ENCODE measurements around the gene NPLOC4. TPM values are rescaled to one million over a fixed set of nuclear protein-coding genes. Genes with fewer than 3 reads are reported as not detected.

NPLOC4 gene
- total RNA-seq, 2 donors from 2014 or later = 69.3 to 70.4 TPM

DNA sequence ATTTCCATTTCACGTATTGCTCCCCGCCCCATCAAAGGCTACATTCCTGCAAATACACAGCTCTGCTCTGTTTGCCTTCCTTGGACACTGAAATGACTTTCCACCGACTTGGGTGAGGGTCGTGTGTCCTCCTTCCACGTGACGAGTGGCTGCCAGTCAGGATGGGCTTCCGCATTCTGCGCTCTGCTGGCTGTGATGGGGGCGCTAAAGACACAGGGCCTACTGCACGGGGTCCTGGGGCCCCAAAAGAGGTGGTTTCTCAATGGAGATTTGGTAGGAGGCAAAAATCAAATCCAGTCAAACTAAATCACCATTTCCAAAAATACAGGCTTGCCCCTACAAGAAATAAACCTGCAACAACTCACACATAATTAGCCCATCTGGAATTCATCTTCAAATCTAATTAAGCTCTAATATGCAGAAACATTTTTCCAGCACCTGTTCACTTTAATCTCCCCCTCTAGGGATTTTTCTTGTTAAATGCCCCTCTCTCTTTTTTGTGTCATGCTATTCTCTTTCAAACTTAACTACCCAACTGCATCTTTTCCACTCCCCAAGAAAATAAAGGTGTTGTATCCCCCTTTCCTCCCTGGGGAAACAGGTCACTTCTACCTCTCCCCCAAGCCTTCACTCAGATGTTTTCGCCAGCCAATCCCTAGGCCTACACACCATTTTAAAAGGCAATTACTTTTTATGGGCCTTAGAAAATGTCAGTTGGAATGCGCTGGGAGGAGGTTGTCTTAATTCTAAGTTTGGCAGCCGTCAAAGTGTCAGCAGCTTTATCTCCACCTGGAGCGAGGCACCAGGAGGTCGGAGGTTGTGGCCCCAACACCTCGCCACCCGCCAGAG is 62.9 kb downstream of the NPLOC4 start:
- no peak overlapping the region for H3K4me3 ChIP-seq
- no peak for DNase-seq (ENCODE audit: low spot score)
- H3K4me1 ChIP-seq = peaks cover 0 to 35% of the 10 kb centered on the region in 2 donors
- TF ChIP-seq, protein P1, sequence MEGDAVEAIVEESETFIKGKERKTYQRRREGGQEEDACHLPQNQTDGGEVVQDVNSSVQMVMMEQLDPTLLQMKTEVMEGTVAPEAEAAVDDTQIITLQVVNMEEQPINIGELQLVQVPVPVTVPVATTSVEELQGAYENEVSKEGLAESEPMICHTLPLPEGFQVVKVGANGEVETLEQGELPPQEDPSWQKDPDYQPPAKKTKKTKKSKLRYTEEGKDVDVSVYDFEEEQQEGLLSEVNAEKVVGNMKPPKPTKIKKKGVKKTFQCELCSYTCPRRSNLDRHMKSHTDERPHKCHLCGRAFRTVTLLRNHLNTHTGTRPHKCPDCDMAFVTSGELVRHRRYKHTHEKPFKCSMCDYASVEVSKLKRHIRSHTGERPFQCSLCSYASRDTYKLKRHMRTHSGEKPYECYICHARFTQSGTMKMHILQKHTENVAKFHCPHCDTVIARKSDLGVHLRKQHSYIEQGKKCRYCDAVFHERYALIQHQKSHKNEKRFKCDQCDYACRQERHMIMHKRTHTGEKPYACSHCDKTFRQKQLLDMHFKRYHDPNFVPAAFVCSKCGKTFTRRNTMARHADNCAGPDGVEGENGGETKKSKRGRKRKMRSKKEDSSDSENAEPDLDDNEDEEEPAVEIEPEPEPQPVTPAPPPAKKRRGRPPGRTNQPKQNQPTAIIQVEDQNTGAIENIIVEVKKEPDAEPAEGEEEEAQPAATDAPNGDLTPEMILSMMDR (IDR thresholded peaks at IDR 0.05) = no peak
- no peaks in the 10 kb centered on the region for H3K27me3 ChIP-seq
- peaks cover 39% of the 10 kb centered on the region for H3K36me3 ChIP-seq
- H3K9me3 ChIP-seq = no peaks in the 10 kb centered on the region
- no peak overlapping the region for H3K27ac ChIP-seq

DNA sequence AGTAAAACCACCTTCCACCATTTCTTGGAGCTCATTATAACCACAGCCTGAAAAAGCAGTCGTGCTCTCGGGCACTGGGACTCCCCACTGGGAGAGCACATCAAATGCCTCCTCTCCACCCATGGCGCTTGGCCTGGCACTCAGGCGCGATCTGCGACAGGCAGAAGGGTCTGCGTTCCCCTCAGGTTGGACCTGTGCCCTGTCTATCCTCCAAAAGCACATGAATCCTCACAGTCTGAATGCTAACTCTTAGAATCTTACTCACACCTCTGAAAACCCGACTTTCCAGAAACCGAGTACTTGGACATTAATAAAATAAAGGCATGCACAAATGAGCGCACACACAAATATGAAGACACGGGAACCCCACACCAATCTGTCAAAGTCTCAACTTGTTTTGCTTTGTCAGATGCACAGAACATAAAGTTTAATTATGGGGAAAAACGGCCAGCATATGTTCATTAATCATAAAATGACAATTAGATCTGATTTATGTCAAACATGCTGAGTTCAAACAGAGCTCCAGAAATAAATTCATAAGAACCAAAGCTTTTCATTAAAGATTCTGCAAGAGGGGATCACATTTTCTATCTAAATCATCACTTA is 64.2 kb downstream of the NPLOC4 start:
- TF ChIP-seq, protein P1 (IDR thresholded peaks at IDR 0.05) = no peak
- no peak for DNase-seq (ENCODE audit: low spot score)
- Histone ChIP-seq H3K4me3 (no peak overlapping the region), H3K27ac (no peak overlapping the region), H3K36me3 (peaks cover 48% of the 10 kb centered on the region), H3K4me1 (peaks cover 0 to 34% of the 10 kb centered on the region in 2 donors), H3K27me3 (no peaks in the 10 kb centered on the region), H3K9me3 (no peaks in the 10 kb centered on the region)

DNA sequence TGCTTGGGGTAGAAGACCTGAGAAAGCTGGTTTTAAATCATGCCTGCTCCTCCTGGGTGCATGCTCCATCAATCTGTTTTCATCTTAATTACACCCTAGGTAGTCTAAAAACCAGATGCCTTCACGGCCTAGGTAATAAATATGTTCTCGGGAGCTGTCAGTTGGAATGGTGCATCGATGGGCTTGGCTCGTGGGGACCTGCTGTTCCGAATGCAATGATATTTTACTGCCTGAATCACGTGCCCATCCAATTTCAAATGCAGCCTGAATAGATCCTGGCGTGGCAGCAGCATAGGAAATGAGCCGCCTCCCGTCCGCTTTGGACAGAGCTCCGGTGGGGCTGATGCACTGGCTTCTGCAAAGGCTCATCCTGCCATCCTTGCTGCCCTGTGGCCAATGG is 65.9 kb downstream of the NPLOC4 start:
- DNase-seq (ENCODE audit: low spot score) = no peak
- Histone ChIP-seq H3K9me3 (no peaks in the 10 kb centered on the region), H3K36me3 (peaks cover 50% of the 10 kb centered on the region), H3K4me1 (peaks cover 0 to 34% of the 10 kb centered on the region in 2 donors), H3K27ac (no peak overlapping the region), H3K27me3 (no peaks in the 10 kb centered on the region), H3K4me3 (no peak overlapping the region)
- TF ChIP-seq, protein P1 (IDR thresholded peaks at IDR 0.05) = no peak

DNA sequence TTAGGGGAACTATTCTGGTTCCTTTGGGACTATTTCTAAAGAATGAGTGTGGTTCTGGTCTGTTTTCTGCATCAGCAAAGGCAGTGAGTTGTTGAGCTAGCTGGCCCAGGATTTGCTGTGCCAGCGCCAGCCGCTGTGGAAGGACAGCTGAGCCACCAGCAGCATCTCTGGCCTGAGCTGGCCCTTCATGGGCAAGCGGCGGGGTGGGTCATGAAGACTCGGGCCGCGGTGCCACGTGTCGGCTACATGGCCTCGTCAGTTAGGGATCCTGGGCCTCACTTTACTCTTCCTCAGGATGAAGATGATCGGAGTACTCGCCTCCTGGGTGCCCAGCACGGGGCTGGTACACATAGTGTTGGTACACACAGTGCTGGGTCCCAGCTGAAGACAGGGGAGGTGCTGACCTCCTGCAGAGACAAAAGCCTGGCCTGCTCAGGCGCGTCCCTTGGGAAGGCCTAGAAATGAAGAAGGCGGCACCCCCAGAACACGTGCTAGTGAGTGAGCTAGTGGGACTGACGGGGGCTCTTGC is 66.9 kb downstream of the NPLOC4 start:
- H3K9me3 ChIP-seq = no peaks in the 10 kb centered on the region
- peaks cover 0 to 35% of the 10 kb centered on the region in 2 donors for H3K4me1 ChIP-seq
- TF ChIP-seq, protein P1 (IDR thresholded peaks at IDR 0.05) = no peak
- H3K36me3 ChIP-seq = peaks cover 57% of the 10 kb centered on the region
- DNase-seq (ENCODE audit: low spot score) = no peak
- no peak overlapping the region for H3K4me3 ChIP-seq
- no peak overlapping the region for H3K27ac ChIP-seq
- no peaks in the 10 kb centered on the region for H3K27me3 ChIP-seq

- Histone ChIP-seq H3K36me3 (peaks cover 69% of the 10 kb centered on the region), H3K27ac (peak overlapping the region in 1 of 2 donors; percentile 80), H3K4me3 (no peak overlapping the region), H3K9me3 (no peaks in the 10 kb centered on the region), H3K4me1 (peaks cover 0 to 29% of the 10 kb centered on the region in 2 donors), H3K27me3 (no peaks in the 10 kb centered on the region)
- TF ChIP-seq, protein P1 (IDR thresholded peaks at IDR 0.05) = no peak
- DNase-seq (ENCODE audit: low spot score) = no peak
These were observed 68.5 kb downstream of the NPLOC4 start for GRCh38 chr17:81568416-81568815.

All from right atrium auricular region (tissue), 2 donors.